ENCODE results near the gene XPNPEP1. TPM values are rescaled to one million over a fixed set of nuclear protein-coding genes. Genes with fewer than 3 reads are reported as not detected.

The XPNPEP1 gene
- total RNA-seq, 1 experiment from 2014 or later, result 49.3 TPM

GRCh38 chr10:109898007-109898406, 25.3 kb downstream of the XPNPEP1 start:
- DNase-seq (ENCODE audit: extremely low read depth, low read depth), result no peak

GRCh38 chr10:109895848-109896247, 27.5 kb downstream of the XPNPEP1 start:
- DNase-seq (ENCODE audit: extremely low read depth, low read depth), result no peak

DNA sequence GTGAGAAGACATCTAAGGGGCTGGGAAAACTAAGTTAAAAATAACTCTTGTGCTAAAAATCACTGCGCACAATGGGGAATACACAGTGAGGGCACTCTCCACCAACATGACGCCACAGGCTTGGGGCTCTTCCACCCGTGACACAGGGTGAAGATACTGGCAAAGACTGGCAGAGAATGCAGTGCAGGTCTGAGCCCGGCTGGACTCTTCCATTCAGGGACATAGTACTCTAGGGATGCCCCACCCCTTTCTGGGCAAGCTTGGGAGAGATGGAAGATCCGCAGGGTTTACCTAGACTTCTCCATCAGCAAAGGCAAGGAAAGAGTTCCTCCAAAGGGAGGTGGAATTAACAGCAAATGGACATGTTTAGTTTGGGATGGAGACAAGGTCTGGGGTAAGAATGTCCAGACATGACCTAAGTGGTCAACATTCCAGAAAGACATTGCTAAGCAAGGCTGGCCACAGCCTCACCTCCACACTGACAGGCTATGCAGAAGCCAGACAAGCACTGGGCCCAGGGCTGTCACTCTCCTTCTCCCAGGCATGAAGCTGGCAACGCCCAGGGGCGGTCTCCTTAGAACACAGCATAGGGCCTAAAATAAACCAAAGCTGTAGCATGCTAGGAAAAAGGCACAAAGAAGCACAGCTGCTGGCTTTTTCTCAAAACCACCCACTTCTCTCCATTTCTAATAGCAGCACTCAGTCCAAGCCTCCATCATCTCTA, 28.1 kb downstream of the XPNPEP1 start:
- no peak for DNase-seq (ENCODE audit: extremely low read depth, low read depth)

DNA sequence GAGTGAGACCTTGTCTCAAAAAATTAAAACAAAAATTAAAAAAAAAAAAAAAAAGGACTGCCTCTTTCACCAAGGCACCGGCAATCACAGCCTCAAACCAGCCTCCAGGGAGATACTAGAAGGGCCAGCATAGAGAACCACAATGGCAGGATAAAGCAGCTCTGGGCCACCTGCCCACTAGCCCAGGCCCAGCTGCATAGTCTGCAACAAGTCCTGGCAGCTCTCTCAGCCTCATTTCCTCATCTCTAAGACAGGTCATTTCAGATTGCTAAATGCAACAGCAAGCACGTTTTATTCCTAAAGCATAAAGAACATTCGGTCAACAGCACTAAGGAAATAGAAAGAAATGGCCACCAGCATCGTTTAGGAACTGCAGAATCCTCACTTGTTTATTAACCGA, 28.8 kb downstream of the XPNPEP1 start:
- no peak for DNase-seq (ENCODE audit: extremely low read depth, low read depth)

GRCh38 chr10:109893386-109893785, 29.9 kb downstream of the XPNPEP1 start:
- DNase-seq (ENCODE audit: extremely low read depth, low read depth), result no peak

GRCh38 chr10:109892931-109893330, 30.4 kb downstream of the XPNPEP1 start:
- no peak for DNase-seq (ENCODE audit: extremely low read depth, low read depth)

DNA sequence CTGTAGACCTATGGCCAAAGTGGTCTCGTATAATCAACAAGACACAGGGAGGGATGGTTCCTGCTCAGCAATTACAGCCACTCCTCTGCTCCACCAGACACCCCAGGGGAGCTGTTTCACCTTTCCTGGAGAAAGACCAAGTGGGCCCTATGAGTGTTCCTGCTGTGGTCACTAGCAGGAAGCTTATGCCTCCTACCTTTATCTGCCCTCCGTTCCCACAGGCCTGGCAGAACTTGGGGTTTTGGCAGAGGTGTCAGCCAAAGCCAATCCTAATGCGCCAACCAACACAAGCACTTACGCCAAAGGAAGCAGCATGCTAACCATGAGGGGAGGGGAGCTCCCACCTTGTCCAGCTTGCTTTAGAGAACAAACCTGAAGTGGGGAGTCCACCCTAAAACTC, 31.2 kb downstream of the XPNPEP1 start:
- DNase-seq (ENCODE audit: extremely low read depth, low read depth), result no peak

- no peak for DNase-seq (ENCODE audit: extremely low read depth, low read depth)
These were observed 32.2 kb downstream of the XPNPEP1 start for GRCh38 chr10:109891105-109891504.

DNA sequence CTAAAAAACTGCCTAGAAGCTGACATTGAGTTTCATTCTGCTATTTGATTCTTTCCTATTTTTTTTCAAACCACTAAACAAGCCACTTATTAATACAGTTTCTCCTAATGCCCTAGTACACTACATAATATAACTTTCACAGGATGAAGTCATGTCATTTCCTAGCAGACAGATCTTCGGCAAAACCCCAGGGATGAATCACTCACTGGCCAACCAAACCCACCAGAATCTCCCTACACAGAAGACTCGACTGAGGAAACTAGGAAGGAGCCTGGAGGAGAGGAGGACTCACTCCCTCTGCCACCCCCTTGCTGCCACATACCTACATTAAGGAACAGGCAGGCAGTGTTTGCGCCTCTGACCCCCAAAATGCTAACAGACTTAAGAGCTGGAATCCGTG, 33.4 kb downstream of the XPNPEP1 start:
- DNase-seq (ENCODE audit: extremely low read depth, low read depth), result no peak

DNA sequence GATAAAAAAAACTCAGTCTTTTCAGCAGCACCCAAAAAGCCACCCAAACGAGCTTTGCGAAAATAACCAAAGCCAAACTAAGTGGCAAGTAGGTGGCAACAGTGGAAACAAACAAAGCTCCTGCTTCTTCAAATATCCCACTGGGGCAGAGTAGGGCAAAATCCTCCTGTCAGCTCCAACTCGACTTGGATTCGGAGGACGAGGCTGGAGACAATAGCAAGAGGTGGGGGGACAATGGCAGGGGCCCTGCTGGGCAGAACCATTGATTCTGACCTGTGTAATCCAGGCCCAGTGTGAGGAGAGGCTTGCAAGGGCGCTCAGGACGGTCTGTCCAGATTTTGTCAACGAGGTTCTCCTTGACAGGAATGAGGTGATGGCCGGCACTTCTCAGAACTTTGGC, 35.5 kb downstream of the XPNPEP1 start:
- DNase-seq (ENCODE audit: extremely low read depth, low read depth), result no peak

DNA sequence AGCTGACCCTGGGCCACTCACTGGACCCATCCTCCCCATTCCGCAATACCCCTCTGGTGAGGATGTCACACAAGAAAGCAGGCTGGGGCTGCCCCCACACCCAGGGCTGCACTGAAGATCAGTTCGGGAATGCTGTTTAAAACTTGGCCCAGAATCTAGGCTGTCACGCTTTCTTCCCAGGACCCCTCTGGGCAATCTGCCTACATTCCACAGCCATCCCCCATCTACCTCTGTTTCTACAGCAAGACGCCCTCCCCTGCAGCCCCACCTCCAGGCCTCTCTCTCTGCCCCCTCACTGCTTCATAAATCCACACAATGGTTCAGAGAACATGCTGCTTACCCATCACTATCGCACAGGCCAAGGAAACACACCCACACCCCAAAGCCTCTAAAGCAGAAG, 36.1 kb downstream of the XPNPEP1 start:
- no peak for DNase-seq (ENCODE audit: extremely low read depth, low read depth)

DNA sequence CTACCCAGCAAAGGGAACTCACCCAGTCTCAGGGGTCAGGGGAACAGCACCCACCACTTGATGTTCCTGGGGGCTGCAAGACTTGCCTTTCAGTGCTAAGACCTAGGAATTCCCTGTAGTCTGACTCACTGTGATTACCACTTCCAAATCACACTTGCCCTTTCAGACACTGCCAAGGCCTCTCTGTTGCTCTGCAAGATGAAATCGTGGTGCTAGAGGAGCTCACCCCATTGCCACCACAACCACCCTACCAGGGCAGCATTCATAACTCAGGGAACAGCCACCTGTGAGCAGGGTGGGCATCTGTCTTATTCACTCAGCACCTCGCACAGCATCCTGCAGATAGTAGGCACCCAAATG, 36.5 kb downstream of the XPNPEP1 start:
- DNase-seq (ENCODE audit: extremely low read depth, low read depth), result no peak

DNA sequence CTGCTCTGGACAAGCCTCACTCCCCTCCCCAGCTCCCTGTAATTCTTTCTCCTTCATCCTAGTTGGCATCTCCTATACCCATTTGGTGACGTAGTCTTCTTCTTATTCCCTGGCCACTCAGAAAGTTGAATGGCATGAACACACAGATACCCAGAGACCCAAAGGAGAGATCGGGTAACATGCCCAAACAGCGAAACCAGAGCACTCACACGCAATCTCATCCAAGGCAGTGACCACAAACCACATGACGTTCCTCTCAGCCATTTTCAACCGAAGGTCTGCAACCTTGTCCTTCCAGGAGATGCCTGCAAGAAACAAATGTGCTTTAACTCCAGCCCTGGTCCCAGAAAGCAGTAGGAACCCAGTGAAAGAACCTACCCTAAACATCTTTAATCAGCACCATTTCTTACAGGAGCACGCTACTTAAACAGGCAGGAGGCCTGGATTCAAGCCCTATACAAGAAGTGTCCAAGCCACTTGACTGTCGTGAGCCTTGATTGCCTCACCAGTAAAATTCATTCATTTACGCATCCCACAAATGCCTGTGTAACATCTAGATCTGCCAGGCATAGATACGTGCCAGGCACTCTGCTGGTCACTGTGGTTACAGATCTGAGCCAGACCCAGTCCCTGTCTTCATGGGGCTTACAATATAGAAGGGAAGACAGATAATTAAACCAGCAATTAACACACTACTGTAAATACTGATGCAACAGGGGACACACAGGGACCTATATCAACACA, 37.1 kb downstream of the XPNPEP1 start:
- DNase-seq (ENCODE audit: extremely low read depth, low read depth), result no peak

GRCh38 chr10:109883859-109884771, 39.2 kb downstream of the XPNPEP1 start:
- peak; percentile 80 for DNase-seq (ENCODE audit: extremely low read depth, low read depth)

GRCh38 chr10:109882251-109883057, 40.9 kb downstream of the XPNPEP1 start:
- DNase-seq (ENCODE audit: extremely low read depth, low read depth), result no peak

GRCh38 chr10:109881769-109882057, 41.6 kb downstream of the XPNPEP1 start:
- DNase-seq (ENCODE audit: extremely low read depth, low read depth), result no peak

GRCh38 chr10:109880886-109881768, 42.2 kb downstream of the XPNPEP1 start:
- no peak for DNase-seq (ENCODE audit: extremely low read depth, low read depth)

DNA sequence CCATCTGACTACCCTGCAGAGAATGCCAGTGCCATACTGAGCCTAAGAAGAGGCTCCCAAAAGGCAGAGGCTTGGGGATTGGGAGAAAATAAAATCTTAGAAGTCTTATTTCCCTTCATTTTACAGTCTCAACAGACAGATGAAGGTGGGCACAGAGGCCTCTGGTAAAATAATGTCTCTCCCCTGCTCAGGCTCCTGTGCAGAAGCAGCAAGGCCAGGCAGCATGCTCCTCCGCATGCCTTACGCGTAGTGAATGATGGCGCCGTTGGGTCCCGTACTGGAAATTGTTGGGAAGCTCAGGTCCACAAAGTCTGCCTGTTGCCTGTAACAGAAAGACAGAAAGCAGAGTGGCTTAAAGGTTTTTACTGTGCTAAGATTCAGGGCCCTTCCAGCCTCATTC, 45.8 kb downstream of the XPNPEP1 start:
- no peak for DNase-seq (ENCODE audit: extremely low read depth, low read depth)

All from NCI-H460 (cell line).